GM18951 (cell line): ENCODE results near the gene GATA2.

Experiments used
- POLR2A ChIP-seq: IDR thresholded peaks from 4 replicates; pipeline ENCODE4 v1.6.1; 2011; ENCODE audit warnings: mild to moderate bottlenecking; ENCODE audit not compliant: insufficient read length, insufficient read depth; ENCODE audit errors: extremely low read depth
- in situ Hi-C: fragments of 300-500 bp; cut with MboI; formaldehyde crosslinking; loops from one replicate; pipeline ENCODE4 v1.12.0; 2022; ENCODE audit warnings: low sequenced_read_pairs, mixed read lengths, inconsistent platforms; ENCODE audit not compliant: unreplicated experiment

GATA2 gene

DNA sequence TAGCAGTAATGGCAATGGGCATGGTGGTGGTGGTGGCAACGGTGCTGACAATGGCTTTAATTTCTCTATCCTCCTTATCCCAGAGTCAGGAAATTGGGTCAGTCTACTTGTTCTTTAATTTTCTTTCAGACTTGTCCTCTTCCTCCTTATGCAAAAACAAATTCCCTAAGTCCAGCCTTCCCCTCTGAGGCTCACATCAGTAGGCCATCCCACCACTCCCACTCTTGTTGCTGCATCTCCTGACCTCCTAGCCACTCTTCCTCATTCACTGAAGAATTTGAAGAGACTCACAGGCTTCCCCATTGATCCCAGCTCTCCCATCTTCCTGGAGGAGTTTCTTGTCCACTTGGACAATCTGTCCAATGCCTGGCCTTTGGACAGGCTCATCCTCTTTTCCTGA is 46.2 kb downstream of the GATA2 start:
- no peak for TF ChIP-seq POLR2A
- in situ Hi-C loops: no loop called here

DNA sequence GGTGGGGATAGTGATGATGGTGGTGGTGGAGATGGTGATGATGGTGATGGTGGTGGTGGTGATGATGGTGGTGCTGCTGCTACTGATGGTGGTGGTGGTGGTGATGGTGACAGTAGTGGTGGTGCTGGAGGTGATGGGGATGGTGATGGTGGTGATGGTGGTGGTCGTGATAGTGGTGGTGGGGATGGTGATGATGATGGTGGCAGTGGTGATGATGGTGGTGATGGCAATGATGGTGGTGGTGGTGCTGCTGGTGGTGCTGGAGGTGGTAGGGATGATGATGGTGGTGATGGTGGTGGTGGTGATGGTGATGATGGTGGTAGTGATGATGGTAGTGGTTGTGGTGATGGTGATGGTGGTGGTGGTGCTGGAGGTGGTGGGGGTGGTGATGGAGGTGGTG is 47.6 kb downstream of the GATA2 start:
- in situ Hi-C loops: no loop called here
- no peak for TF ChIP-seq POLR2A

GRCh38 chr3:128443771-128444170 is 49.2 kb downstream of the GATA2 start:
- in situ Hi-C loops: no loop called here
- TF ChIP-seq POLR2A: no peak

GRCh38 chr3:128442949-128443348 is 50.1 kb downstream of the GATA2 start:
- TF ChIP-seq POLR2A: no peak
- in situ Hi-C loops: no loop called here

DNA sequence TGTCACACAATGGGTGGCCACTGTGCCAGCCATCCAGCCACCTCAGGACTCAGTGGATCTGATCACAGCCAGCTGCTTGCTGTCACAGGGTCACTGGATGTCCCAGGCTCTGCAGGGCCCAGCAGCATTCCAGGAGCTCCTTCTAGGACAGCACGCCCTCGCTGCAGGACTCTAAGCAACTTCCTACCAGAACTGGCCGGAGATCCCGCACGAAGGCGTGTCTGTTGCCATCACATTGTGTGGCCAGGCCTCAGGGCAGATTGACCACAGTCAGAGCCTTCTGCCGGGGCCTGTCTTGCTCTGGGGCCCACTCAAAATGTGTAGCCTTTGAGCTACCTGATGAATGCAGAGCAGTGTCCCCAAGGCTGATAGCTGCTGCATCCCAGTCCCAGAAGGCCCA is 50.9 kb downstream of the GATA2 start:
- in situ Hi-C loops: no loop called here
- TF ChIP-seq POLR2A: no peak

DNA sequence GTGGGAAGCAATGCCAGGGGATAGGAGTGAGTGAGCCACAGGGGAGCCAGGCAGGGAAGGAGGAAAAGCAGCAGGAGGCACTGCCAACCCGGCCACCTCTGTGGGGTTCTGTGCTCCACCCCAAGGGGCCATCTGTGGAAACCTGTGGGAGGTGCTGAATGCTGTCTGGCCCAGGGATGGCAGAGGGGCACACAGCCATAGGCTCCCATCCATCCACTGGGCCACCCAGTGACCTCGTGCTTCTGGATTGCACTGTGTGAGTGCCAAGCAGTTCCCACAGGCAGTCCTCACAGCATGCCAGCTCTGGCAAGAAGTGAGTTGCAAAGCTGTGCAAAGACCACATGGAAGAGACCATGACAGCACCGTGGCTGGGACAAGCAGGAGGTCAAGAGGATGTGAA is 53.8 kb downstream of the GATA2 start:
- no peak for TF ChIP-seq POLR2A
- in situ Hi-C loops: loop anchor here (10.0 kb wide), 1 partner anchor 56 kb away; the partner anchor contains the start of gene GATA2

- in situ Hi-C loops: loop anchor here (10.0 kb wide), 1 partner anchor 56 kb away; the partner anchor contains the start of gene GATA2
- TF ChIP-seq POLR2A: no peak
These were observed 54.4 kb downstream of the GATA2 start for GRCh38 chr3:128438488-128439072.

DNA sequence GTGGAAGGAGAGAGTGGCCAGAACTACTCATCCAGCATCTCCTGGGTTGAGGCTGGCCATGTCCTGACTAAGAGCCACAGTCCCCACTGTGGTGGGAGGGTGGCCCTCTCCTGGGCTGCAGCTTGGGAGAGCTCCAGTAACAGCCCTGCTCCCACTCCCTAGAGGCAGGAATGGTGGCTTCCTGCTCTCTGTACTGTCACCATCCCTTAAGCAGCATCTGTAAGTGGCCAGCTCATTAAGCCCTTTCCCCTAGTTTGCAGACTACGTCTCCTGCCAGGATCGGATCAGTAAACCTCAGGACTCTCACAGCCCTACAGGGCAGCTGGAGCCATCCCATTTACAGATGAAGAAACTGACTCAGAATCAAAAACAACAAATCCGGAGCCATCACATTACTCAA is 56.8 kb downstream of the GATA2 start:
- TF ChIP-seq POLR2A: no peak
- in situ Hi-C loops: loop anchor here (10.0 kb wide), 1 partner anchor 59 kb away; the partner anchor contains the start of gene GATA2

GRCh38 chr3:128435561-128435960 is 57.4 kb downstream of the GATA2 start:
- no peak for TF ChIP-seq POLR2A
- in situ Hi-C loops: loop anchor here (10.0 kb wide), 1 partner anchor 59 kb away; the partner anchor contains the start of gene GATA2

- in situ Hi-C loops: loop anchor here (10.0 kb wide), 1 partner anchor 60 kb away; the partner anchor contains the start of gene GATA2
- TF ChIP-seq POLR2A: no peak
These were observed 57.9 kb downstream of the GATA2 start for GRCh38 chr3:128435058-128435457.

DNA sequence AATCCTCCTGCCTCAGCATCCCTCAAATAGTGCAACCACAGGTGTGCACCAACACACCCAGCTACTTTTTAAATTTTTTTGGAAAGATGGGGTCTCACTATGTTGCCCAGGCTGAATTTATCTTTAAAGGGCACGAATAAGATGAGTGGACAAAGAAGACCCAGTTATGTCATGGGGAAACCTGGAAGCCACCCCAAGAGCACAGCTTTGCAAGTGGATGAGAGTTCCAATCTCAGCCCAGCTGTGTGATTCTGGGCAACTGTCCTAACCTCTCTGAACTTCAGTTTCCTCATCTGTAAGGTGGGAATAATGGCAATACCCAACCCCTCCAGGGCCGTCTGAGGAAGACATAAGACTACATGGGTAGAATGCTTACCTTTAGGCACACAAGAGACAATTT is 58.5 kb downstream of the GATA2 start:
- in situ Hi-C loops: loop anchor here (10.0 kb wide), 1 partner anchor 60 kb away; the partner anchor contains the start of gene GATA2
- TF ChIP-seq POLR2A: no peak

DNA sequence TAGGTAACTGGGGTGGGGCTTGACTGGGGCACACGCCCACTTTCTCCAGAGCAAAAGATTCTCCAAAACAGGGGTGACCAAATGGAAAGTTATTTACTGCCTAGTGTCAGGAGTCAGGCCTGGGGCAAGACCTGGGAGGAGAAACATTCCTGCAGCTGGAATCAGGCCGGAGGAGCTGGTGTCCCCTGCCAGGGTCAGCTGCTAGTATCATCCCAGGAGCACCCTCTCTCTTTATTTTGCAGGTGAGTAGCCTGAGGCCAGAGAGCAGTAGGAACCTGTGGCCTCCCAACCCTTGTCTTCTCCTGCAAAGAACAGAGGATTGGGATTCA is 59.2 kb downstream of the GATA2 start:
- in situ Hi-C loops: loop anchor here (10.0 kb wide), 1 partner anchor 61 kb away; the partner anchor contains the start of gene GATA2
- TF ChIP-seq POLR2A: no peak

DNA sequence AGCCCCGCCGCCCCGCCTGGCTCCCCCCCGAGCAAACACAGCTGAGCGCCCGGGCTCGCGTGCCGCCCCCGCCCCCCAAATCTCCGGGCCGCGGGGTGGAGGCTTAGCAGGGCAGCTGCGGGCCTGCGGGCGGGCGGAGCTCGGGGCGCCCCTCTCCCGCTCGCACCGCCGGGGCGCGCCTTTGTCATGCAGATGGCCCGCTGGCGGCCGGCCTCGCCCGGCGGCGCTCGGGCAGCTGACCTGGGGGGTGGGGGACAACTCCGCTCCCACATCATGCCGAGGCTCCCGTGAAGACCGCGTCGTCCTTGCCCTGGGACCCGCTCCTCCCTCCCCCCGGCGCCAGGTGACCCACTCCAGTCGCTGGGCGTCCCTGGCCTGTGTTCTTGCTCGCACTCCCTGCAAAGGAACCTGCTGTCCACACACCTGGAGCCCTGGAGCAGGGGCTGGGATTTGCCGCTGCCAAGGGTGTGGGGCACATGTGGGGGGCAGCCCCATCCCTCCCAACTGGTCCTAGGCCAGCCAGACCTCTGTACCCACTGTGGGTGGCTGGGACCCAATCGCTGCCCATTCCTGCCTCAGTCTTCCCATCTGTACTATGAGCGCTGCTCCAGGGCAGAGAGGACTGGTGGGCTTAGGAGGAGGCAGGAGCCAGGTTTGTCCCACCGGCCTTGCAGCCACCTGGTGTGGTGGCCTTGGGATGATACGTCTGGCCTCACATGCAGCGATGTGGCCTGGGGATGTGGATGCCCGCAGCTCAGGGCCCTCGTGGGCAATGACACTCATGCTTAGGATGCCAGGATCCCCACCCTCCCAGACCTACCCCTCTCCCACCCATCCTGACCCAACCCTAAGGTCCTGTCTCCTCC is 59.8 kb downstream of the GATA2 start:
- in situ Hi-C loops: loop anchor here (10.0 kb wide), 1 partner anchor 62 kb away; the partner anchor contains the start of gene GATA2
- TF ChIP-seq POLR2A: no peak
